H1 (cell line): ENCODE data around the gene PRPF39. TPM values are rescaled to one million over a fixed set of nuclear protein-coding genes. Genes with fewer than 3 reads are reported as not detected.

Source experiments
- MAFK ChIP-seq: IDR thresholded peaks from 2 replicates; pipeline ENCODE4 v1.6.1; 2012; ENCODE audit warnings: low read depth, mild to moderate bottlenecking, improper control_type of control experiment, low read length
- RXRA ChIP-seq: IDR thresholded peaks from 2 replicates; pipeline ENCODE4 v1.6.1; 2011; ENCODE audit warnings: low read depth, mild to moderate bottlenecking, low read length, moderate library complexity; ENCODE audit not compliant: insufficient read depth
- YY1 ChIP-seq: IDR thresholded peaks from 2 replicates; pipeline ENCODE4 v1.6.1; 2011; ENCODE audit warnings: low read depth, mild to moderate bottlenecking, low read length
- polyA plus RNA-seq, 7 experiments: library from polyadenylated mRNA; depleted of rRNA in 3 of 7; stranded (reverse) in 5 of 7; unstranded in 2 of 7; fragments of >200 nt in 5 of 7; fragments of 200-250 nt in 2 of 7; gene quantifications; 1 replicate in 5 of 7; 2 replicates in 1 of 7; 4 replicates in 1 of 7; pipeline versions ENCODE4 v1.2.1 to v1.2.3, GENCODE V29; 2011 to 2013; ENCODE audit warnings: missing spikeins in 2 of 7, mixed read lengths in 2 of 7
- total RNA-seq: library from RNA; stranded (reverse); fragmentation: NEBNext Ultra II Directional; extraction: Animal tissue kit (Norgen Biotek cat#: 25700); gene quantifications from 2 replicates; pipeline ENCODE4 v1.2.1, GENCODE V29; 2021
- TF ChIP-seq, protein P1 (sequence below): fragments of 300-600 bp; sonication (generic); IDR thresholded peaks from 2 replicates; pipeline ENCODE4 v1.7.1; 2012; ENCODE audit warnings: low read length, moderate library complexity, mild to moderate bottlenecking, inconsistent platforms; ENCODE audit not compliant: insufficient replicate concordance

The PRPF39 gene
- total and polyA plus RNA-seq, 2 of the 8 experiments (the other 6 are each of a cell fraction or from before 2014, with no cell fraction given), result 22.4 to 43.3 TPM

- TF ChIP-seq, protein P1, sequence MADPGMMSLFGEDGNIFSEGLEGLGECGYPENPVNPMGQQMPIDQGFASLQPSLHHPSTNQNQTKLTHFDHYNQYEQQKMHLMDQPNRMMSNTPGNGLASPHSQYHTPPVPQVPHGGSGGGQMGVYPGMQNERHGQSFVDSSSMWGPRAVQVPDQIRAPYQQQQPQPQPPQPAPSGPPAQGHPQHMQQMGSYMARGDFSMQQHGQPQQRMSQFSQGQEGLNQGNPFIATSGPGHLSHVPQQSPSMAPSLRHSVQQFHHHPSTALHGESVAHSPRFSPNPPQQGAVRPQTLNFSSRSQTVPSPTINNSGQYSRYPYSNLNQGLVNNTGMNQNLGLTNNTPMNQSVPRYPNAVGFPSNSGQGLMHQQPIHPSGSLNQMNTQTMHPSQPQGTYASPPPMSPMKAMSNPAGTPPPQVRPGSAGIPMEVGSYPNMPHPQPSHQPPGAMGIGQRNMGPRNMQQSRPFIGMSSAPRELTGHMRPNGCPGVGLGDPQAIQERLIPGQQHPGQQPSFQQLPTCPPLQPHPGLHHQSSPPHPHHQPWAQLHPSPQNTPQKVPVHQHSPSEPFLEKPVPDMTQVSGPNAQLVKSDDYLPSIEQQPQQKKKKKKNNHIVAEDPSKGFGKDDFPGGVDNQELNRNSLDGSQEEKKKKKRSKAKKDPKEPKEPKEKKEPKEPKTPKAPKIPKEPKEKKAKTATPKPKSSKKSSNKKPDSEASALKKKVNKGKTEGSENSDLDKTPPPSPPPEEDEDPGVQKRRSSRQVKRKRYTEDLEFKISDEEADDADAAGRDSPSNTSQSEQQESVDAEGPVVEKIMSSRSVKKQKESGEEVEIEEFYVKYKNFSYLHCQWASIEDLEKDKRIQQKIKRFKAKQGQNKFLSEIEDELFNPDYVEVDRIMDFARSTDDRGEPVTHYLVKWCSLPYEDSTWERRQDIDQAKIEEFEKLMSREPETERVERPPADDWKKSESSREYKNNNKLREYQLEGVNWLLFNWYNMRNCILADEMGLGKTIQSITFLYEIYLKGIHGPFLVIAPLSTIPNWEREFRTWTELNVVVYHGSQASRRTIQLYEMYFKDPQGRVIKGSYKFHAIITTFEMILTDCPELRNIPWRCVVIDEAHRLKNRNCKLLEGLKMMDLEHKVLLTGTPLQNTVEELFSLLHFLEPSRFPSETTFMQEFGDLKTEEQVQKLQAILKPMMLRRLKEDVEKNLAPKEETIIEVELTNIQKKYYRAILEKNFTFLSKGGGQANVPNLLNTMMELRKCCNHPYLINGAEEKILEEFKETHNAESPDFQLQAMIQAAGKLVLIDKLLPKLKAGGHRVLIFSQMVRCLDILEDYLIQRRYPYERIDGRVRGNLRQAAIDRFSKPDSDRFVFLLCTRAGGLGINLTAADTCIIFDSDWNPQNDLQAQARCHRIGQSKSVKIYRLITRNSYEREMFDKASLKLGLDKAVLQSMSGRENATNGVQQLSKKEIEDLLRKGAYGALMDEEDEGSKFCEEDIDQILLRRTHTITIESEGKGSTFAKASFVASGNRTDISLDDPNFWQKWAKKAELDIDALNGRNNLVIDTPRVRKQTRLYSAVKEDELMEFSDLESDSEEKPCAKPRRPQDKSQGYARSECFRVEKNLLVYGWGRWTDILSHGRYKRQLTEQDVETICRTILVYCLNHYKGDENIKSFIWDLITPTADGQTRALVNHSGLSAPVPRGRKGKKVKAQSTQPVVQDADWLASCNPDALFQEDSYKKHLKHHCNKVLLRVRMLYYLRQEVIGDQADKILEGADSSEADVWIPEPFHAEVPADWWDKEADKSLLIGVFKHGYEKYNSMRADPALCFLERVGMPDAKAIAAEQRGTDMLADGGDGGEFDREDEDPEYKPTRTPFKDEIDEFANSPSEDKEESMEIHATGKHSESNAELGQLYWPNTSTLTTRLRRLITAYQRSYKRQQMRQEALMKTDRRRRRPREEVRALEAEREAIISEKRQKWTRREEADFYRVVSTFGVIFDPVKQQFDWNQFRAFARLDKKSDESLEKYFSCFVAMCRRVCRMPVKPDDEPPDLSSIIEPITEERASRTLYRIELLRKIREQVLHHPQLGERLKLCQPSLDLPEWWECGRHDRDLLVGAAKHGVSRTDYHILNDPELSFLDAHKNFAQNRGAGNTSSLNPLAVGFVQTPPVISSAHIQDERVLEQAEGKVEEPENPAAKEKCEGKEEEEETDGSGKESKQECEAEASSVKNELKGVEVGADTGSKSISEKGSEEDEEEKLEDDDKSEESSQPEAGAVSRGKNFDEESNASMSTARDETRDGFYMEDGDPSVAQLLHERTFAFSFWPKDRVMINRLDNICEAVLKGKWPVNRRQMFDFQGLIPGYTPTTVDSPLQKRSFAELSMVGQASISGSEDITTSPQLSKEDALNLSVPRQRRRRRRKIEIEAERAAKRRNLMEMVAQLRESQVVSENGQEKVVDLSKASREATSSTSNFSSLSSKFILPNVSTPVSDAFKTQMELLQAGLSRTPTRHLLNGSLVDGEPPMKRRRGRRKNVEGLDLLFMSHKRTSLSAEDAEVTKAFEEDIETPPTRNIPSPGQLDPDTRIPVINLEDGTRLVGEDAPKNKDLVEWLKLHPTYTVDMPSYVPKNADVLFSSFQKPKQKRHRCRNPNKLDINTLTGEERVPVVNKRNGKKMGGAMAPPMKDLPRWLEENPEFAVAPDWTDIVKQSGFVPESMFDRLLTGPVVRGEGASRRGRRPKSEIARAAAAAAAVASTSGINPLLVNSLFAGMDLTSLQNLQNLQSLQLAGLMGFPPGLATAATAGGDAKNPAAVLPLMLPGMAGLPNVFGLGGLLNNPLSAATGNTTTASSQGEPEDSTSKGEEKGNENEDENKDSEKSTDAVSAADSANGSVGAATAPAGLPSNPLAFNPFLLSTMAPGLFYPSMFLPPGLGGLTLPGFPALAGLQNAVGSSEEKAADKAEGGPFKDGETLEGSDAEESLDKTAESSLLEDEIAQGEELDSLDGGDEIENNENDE, result no peak
- TF ChIP-seq RXRA (no peak), YY1 (no peak), MAFK (no peak)
These were observed 42.3 kb upstream of the PRPF39 start (continued) for GRCh38 chr14:45041641-45042040.
